ENCODE results near the gene IMP3. TPM values are rescaled to one million over a fixed set of nuclear protein-coding genes. Genes with fewer than 3 reads are reported as not detected.

IMP3 gene
- total and polyA plus RNA-seq, 2 donors (not counting 3 experiments of a cell fraction or from before 2014, with no cell fraction given): 41.3 to 64.0 TPM

- Histone ChIP-seq H3K9me3 (replicated peaks; ENCODE audit: control insufficient read depth, insufficient read depth, low read length) (no peaks in the 10 kb centered on the region), H4K20me1 (replicated peaks; ENCODE audit: control insufficient read depth, extremely low read depth, insufficient read depth, low read length) (no peaks in the 10 kb centered on the region), H3K4me2 (ENCODE audit: insufficient read depth, low read length) (no peak overlapping the region), H3K79me2 (ENCODE audit: control insufficient read depth, insufficient read depth, low read length) (no peaks in the 10 kb centered on the region), H3K36me3 (ENCODE audit: control insufficient read depth in 2 of 2, extremely low read depth in 1 of 2, insufficient read depth in 2 of 2, low read length in 2 of 2) (peaks cover 8% of the 10 kb centered on the region in 2 experiments), H3K9me1 (replicated peaks; ENCODE audit: control insufficient read depth, extremely low read depth, insufficient read depth, low read length) (no peaks in the 10 kb centered on the region), H3K27me3 (ENCODE audit: control insufficient read depth in 2 of 2, insufficient read depth in 2 of 2, low read length in 2 of 2) (no peaks in the 10 kb centered on the region), H2AFZ (ENCODE audit: low read depth, low read length) (no peak overlapping the region), H3K9ac (replicated peaks; ENCODE audit: extremely low read depth, insufficient read depth, low read length) (no peak overlapping the region), H3K27ac (ENCODE audit: insufficient read depth, low read depth, low read length) (no peak overlapping the region), H3K4me3 (replicated peaks in 1 of 3; ENCODE audit: insufficient read depth in 1 of 3, low read depth in 1 of 3, low read length in 3 of 3) (no peak overlapping the region), H3K4me1 (ENCODE audit: control insufficient read depth, extremely low read depth, insufficient read depth, low read length) (peaks cover 9% of the 10 kb centered on the region)
- BruUV-seq (replicated peaks): no TSS peak
- FAIRE-seq (no peak), DNase-seq (ENCODE audit: low read depth, low spot score) (no peak)
- intact Hi-C loops (cut with micrococcal nuclease): no loop called here
- CTCF ChIA-PET: interaction anchor here (0.7 to 2.7 kb wide), 13 partner anchors 9 to 204 kb away, joined by 3 to 16 read pairs (median 8); partner anchors contain the start of genes PTPN9 and SNX33
- dilution Hi-C loops (cut with MboI; ENCODE audit: extremely low pct_ligation_motif_present, low sequenced_read_pairs): loop anchor here (25.0 kb wide), 1 partner anchor 135 kb away; the partner anchor contains the start of gene SIN3A
- POLR2A ChIA-PET: no interaction called here
- TF ChIP-seq MAX (IDR thresholded peaks at IDR 0.05; ENCODE audit: insufficient read depth, insufficient read length) (no peak), JUN (IDR thresholded peaks at IDR 0.05; ENCODE audit: borderline replicate concordance, insufficient read depth, insufficient read length, low read depth) (no peak), EZH2 (IDR thresholded peaks at IDR 0.05; ENCODE audit: borderline replicate concordance, low read depth, low read length, severe bottlenecking) (no peak), FOS (IDR thresholded peaks at IDR 0.05; ENCODE audit: borderline replicate concordance, insufficient read depth, low read length) (no peak), POLR2AphosphoS5 (IDR thresholded peaks at IDR 0.05; ENCODE audit: insufficient read depth, low read depth, low read length) (no peak), CTCF (IDR thresholded peaks at IDR 0.05; ENCODE audit: extremely low read depth in 1 of 2, insufficient read depth in 1 of 2, low read depth in 1 of 2, low read length in 2 of 2) (no peak), GATA2 (IDR thresholded peaks at IDR 0.05; ENCODE audit: insufficient read depth, insufficient read length, low read depth, low read length) (no peak), MYC (IDR thresholded peaks at IDR 0.05; ENCODE audit: low read depth, low read length) (no peak), POLR2A (IDR thresholded peaks at IDR 0.05; ENCODE audit: low read depth, low read length) (no peak)
Measured at GRCh38 chr15:75596703-75597345, 43.2 kb downstream of the IMP3 start.

All from endothelial cell of umbilical vein (primary cell).